SK-N-SH treated with all-trans-retinoic acid at 6 μM for 48 hours (cell line): ENCODE results near the gene MAP3K13.

Experiments
- ARNTL ChIP-seq: fragments of 450-650 bp; formaldehyde crosslinking; IDR thresholded peaks from 2 replicates; pipeline ENCODE4 v1.5.0; 2020; ENCODE audit warnings: low read depth, mild to moderate bottlenecking, moderate library complexity, borderline replicate concordance
- CREB5 ChIP-seq: fragments of 250-450 bp; sonication (Bioruptor Pico); IDR thresholded peaks from 2 replicates; pipeline ENCODE4 v1.5.1; 2020; ENCODE audit warnings: low read depth, mild to moderate bottlenecking, moderate library complexity
- CSRNP3 ChIP-seq: fragments of 250-450 bp; sonication (Bioruptor Pico); IDR thresholded peaks from 2 replicates; pipeline ENCODE4 v1.5.1; 2021; ENCODE audit warnings: mild to moderate bottlenecking, moderate library complexity
- ESRRG ChIP-seq: fragments of 250-450 bp; sonication (Bioruptor Pico); IDR thresholded peaks from 2 replicates; pipeline ENCODE4 v1.6.1; 2021; ENCODE audit warnings: mild to moderate bottlenecking
- GLIS3 ChIP-seq: fragments of 250-450 bp; sonication (Bioruptor Pico); IDR thresholded peaks from 2 replicates; pipeline ENCODE4 v1.5.0; 2020; ENCODE audit warnings: mild to moderate bottlenecking, moderate library complexity
- OSR1 ChIP-seq: fragments of 250-450 bp; sonication (Bioruptor Pico); IDR thresholded peaks from 2 replicates; pipeline ENCODE4 v1.8.0; 2022; ENCODE audit warnings: moderate library complexity, mild to moderate bottlenecking, inconsistent platforms
- POU6F1 ChIP-seq: fragments of 250-450 bp; sonication (Bioruptor Pico); IDR thresholded peaks from 2 replicates; pipeline ENCODE4 v1.8.0; 2021; ENCODE audit warnings: low read depth, mild to moderate bottlenecking, moderate library complexity, borderline replicate concordance
- TCF4 ChIP-seq: fragments of 250-450 bp; sonication (Bioruptor Pico); IDR thresholded peaks from 2 replicates; pipeline ENCODE4 v1.8.0; 2021; ENCODE audit warnings: mild to moderate bottlenecking, moderate library complexity, borderline replicate concordance
- TOX ChIP-seq: fragments of 250-450 bp; sonication (Bioruptor Pico); IDR thresholded peaks from 2 replicates; pipeline ENCODE4 v1.8.0; 2021; ENCODE audit warnings: mild to moderate bottlenecking, moderate library complexity, borderline replicate concordance
- ZFP3 ChIP-seq: fragments of 250-450 bp; sonication (Bioruptor Pico); IDR thresholded peaks from 2 replicates; pipeline ENCODE4 v1.5.0; 2020; ENCODE audit warnings: mild to moderate bottlenecking, moderate library complexity

- TF ChIP-seq CREB5 (CRISPR knock-in tag) (no peak), GLIS3 (CRISPR knock-in tag) (no peak), TCF4 (CRISPR knock-in tag) (no peak), OSR1 (no peak), ZFP3 (CRISPR knock-in tag) (no peak), ESRRG (CRISPR knock-in tag) (no peak), POU6F1 (CRISPR knock-in tag) (no peak), CSRNP3 (CRISPR knock-in tag) (no peak), ARNTL (CRISPR knock-in tag) (no peak), TOX (CRISPR knock-in tag) (no peak)
These were observed 140.1 kb downstream of the MAP3K13 start for GRCh38 chr3:185502987-185503386.
